ENCODE measurements around the gene KANSL3. TPM values are rescaled to one million over a fixed set of nuclear protein-coding genes. Genes with fewer than 3 reads are reported as not detected.

The KANSL3 gene
- total RNA-seq, 1 donor, result 50.3 TPM

DNA sequence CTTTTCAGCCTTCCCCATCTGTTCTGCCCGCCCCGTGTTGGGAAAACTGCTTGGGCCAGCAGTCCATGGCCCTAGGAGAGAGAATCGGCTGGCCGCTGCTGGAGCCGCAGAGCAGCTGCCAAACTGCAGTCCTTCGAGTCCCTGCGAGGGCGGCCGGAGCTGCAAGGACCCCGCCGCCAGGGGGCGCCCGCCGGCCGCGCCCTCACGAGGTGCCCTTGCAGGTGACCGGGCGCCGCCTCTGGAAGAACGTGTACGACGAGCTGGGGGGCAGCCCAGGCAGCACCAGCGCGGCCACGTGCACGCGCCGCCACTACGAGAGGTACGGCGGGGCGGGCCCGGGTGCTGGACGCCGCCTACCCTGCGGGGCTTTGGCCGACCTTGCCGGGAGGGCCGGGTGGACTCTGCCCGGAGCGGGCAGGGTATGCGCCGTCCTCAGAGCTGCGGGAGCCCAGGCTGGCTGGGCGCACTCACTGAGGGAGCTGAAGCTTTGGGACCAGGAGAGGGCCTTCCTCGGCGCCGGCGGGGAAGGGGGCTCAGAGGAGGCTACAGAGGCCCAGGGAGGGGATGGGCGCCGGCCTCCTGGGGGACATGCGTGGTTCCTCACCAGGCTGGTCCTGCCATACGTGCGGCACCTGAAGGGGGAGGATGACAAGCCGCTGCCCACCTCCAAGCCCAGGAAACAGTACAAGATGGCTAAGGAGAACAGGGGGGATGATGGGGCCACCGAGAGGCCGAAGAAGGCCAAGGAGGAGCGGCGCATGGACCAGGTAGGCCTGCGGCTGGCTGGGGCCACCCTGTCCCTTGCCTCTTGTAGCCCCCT is 87.9 kb downstream of the KANSL3 start:
- Histone ChIP-seq H3K27me3 (ENCODE audit: insufficient read depth, low read length) (no peaks in the 10 kb centered on the region), H3K27ac (ENCODE audit: low read depth, low read length) (no peak overlapping the region), H3K9me3 (ENCODE audit: low read depth, low read length) (no peaks in the 10 kb centered on the region), H3K4me1 (ENCODE audit: insufficient read depth, low read length) (peaks cover 21% of the 10 kb centered on the region), H3K79me2 (ENCODE audit: insufficient read depth, low read length) (peaks cover 3% of the 10 kb centered on the region), H2AFZ (ENCODE audit: low read length) (no peak overlapping the region), H4K20me1 (ENCODE audit: insufficient read depth, low read length) (no peaks in the 10 kb centered on the region), H3K4me3 (ENCODE audit: insufficient read depth, low read length) (no peak overlapping the region), H3K36me3 (ENCODE audit: insufficient read depth, low read length) (peaks cover 5% of the 10 kb centered on the region), H3K4me2 (ENCODE audit: insufficient read depth, low read length) (no peak overlapping the region)
- peak; percentile 81 for DNase-seq (ENCODE audit: insufficient read length, low spot score, missing footprints)
- TF ChIP-seq, protein P1, sequence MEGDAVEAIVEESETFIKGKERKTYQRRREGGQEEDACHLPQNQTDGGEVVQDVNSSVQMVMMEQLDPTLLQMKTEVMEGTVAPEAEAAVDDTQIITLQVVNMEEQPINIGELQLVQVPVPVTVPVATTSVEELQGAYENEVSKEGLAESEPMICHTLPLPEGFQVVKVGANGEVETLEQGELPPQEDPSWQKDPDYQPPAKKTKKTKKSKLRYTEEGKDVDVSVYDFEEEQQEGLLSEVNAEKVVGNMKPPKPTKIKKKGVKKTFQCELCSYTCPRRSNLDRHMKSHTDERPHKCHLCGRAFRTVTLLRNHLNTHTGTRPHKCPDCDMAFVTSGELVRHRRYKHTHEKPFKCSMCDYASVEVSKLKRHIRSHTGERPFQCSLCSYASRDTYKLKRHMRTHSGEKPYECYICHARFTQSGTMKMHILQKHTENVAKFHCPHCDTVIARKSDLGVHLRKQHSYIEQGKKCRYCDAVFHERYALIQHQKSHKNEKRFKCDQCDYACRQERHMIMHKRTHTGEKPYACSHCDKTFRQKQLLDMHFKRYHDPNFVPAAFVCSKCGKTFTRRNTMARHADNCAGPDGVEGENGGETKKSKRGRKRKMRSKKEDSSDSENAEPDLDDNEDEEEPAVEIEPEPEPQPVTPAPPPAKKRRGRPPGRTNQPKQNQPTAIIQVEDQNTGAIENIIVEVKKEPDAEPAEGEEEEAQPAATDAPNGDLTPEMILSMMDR (IDR thresholded peaks at IDR 0.05; ENCODE audit: extremely low read depth, low read depth, low read length), result peak; percentile 10

DNA sequence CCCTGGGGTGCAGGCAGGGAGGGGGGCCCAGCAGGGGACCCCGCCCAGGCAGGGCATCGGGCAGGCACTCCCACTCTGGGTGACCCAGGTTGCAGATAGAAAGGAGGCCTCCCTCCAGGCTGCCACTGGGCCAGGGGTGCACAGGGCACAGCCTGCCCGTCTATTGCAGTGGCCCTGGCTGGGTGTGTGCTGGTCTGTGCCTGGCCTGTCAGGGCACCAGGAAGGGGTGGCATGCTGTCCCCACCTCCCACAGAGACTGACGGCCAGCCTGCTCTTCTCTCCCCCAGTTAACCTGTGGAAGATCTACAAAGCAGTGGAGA is 88.7 kb downstream of the KANSL3 start:
- Histone ChIP-seq H3K36me3 (ENCODE audit: insufficient read depth, low read length) (peaks cover 5% of the 10 kb centered on the region), H3K4me1 (ENCODE audit: insufficient read depth, low read length) (peaks cover 18% of the 10 kb centered on the region)
- peak; percentile 32 for DNase-seq (ENCODE audit: insufficient read length, low spot score, missing footprints)

DNA sequence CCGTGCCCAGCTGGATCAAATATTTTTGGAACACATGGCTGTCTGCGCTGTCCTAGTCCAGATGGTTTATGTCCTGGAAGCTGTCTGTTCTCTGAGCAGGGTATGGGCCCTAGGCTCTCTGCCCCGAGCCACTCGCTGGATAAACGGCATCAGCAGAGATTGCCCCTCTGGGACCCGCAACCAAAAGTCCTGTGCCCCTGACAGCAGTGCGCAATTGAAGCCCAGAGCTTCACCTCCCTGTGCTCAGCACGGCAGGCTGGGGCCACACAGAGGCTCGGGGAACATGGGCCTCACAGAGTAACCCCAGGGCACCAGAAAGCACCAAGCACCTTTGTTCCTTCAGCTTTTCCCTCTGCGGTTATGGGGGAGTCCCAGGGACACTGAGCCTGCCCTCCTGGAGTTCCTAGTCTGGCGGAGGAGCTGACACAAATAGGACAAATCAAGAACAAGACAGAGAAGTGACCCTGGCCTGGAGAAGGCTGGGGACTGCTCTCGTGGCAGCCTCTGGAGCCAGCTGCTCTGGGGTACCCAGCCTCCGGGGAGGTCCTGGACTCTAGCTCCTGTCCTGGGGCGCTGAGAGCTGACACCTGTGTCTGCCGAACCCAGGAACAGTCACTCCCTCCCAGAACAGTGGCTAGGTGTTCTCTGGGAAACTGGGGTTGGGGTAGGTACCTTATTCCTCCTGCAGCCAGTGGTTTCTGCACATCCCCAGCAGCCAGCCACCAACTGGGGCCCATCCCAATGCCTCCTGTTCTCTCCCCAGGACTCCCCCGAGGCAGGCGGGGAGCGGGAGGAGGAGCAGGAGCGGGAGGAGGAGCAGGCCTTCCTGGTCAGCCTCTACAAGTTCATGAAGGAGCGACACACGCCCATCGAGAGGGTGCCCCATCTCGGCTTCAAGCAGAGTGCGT is 89.3 kb downstream of the KANSL3 start:
- Histone ChIP-seq H4K20me1 (ENCODE audit: insufficient read depth, low read length) (no peaks in the 10 kb centered on the region), H3K4me3 (ENCODE audit: insufficient read depth, low read length) (no peak overlapping the region), H3K36me3 (ENCODE audit: insufficient read depth, low read length) (peaks cover 5% of the 10 kb centered on the region), H3K79me2 (ENCODE audit: insufficient read depth, low read length) (peaks cover 3% of the 10 kb centered on the region), H3K4me2 (ENCODE audit: insufficient read depth, low read length) (no peak overlapping the region), H2AFZ (ENCODE audit: low read length) (no peak overlapping the region), H3K27me3 (ENCODE audit: insufficient read depth, low read length) (no peaks in the 10 kb centered on the region), H3K4me1 (ENCODE audit: insufficient read depth, low read length) (peaks cover 14% of the 10 kb centered on the region), H3K9me3 (ENCODE audit: low read depth, low read length) (no peaks in the 10 kb centered on the region), H3K27ac (ENCODE audit: low read depth, low read length) (no peak overlapping the region)
- TF ChIP-seq, protein P1 (IDR thresholded peaks at IDR 0.05; ENCODE audit: extremely low read depth, low read depth, low read length), result no peak
- peak; percentile 65 for DNase-seq (ENCODE audit: insufficient read length, low spot score, missing footprints)

More for the DNA sequence above, 88.7 kb downstream of the KANSL3 start:
- TF ChIP-seq, protein P1 (IDR thresholded peaks at IDR 0.05; ENCODE audit: extremely low read depth, low read depth, low read length), result no peak
- Histone ChIP-seq H3K9me3 (ENCODE audit: low read depth, low read length) (no peaks in the 10 kb centered on the region), H3K79me2 (ENCODE audit: insufficient read depth, low read length) (peaks cover 3% of the 10 kb centered on the region), H3K27me3 (ENCODE audit: insufficient read depth, low read length) (no peaks in the 10 kb centered on the region), H4K20me1 (ENCODE audit: insufficient read depth, low read length) (no peaks in the 10 kb centered on the region), H2AFZ (ENCODE audit: low read length) (no peak overlapping the region), H3K4me2 (ENCODE audit: insufficient read depth, low read length) (no peak overlapping the region), H3K4me3 (ENCODE audit: insufficient read depth, low read length) (no peak overlapping the region), H3K27ac (ENCODE audit: low read depth, low read length) (no peak overlapping the region)

DNA sequence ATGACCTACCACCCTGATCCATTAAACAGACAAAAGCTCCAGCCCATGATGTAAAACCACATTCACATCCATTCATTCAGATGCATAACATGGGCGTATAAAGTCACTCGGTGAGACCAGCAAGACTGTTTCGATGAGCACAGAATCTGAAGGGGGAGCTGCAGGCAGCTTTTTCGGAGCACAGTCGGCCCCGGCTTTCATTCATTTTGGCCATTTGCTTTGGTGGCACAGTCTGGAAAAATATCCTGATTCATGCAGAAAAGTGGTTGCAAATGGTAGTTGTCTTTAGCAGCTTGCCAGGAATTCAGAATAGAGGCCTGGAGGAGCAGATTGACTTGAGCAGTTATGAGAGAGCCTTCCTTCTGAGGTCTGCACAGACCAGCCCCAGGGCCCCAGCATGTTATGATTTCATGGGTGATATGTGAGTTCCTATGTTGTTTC is 90.4 kb downstream of the KANSL3 start:
- Histone ChIP-seq H3K27me3 (ENCODE audit: insufficient read depth, low read length) (no peaks in the 10 kb centered on the region), H3K79me2 (ENCODE audit: insufficient read depth, low read length) (peaks cover 4% of the 10 kb centered on the region), H3K9me3 (ENCODE audit: low read depth, low read length) (no peaks in the 10 kb centered on the region), H3K4me3 (ENCODE audit: insufficient read depth, low read length) (no peak overlapping the region), H3K4me1 (ENCODE audit: insufficient read depth, low read length) (peaks cover 14% of the 10 kb centered on the region), H2AFZ (ENCODE audit: low read length) (no peak overlapping the region), H3K36me3 (ENCODE audit: insufficient read depth, low read length) (peaks cover 5% of the 10 kb centered on the region), H3K27ac (ENCODE audit: low read depth, low read length) (peak overlapping the region; percentile 6), H3K4me2 (ENCODE audit: insufficient read depth, low read length) (peak overlapping the region; percentile 4), H4K20me1 (ENCODE audit: insufficient read depth, low read length) (peaks cover under 1% of the 10 kb centered on the region)
- TF ChIP-seq, protein P1 (IDR thresholded peaks at IDR 0.05; ENCODE audit: extremely low read depth, low read depth, low read length), result peak; percentile 56
- DNase-seq (ENCODE audit: insufficient read length, low spot score, missing footprints), result peak; percentile 98

Measured in osteoblast (primary cell).